ENCODE data around the gene GALNT13. TPM values are rescaled to one million over a fixed set of nuclear protein-coding genes. Genes with fewer than 3 reads are reported as not detected.

GALNT13 gene
- polyA plus RNA-seq, 4 donors = 2.2 to 6.7 (median 2.7) TPM

GRCh38 chr2:154394600-154394999 is 522.9 kb downstream of the GALNT13 start:
- no peak for DNase-seq (ENCODE audit: low read depth in 4 of 4, low spot score in 3 of 4)

GRCh38 chr2:154400563-154401290 is 529.0 kb downstream of the GALNT13 start:
- no peak for DNase-seq (ENCODE audit: low read depth in 4 of 4, low spot score in 3 of 4)

GRCh38 chr2:154402213-154402612 is 530.5 kb downstream of the GALNT13 start:
- no peak for DNase-seq (ENCODE audit: low read depth in 4 of 4, low spot score in 3 of 4)

- DNase-seq (ENCODE audit: low read depth in 4 of 4, low spot score in 3 of 4) = no peak
Observed at GRCh38 chr2:154403242-154403790, 531.6 kb downstream of the GALNT13 start.

GRCh38 chr2:154408786-154409185 is 537.1 kb downstream of the GALNT13 start:
- DNase-seq (ENCODE audit: low read depth in 4 of 4, low spot score in 3 of 4) = no peak

- DNase-seq (ENCODE audit: low read depth in 4 of 4, low spot score in 3 of 4) = no peak
Observed at GRCh38 chr2:154422251-154422650, 550.5 kb downstream of the GALNT13 start.

GRCh38 chr2:154425994-154426393 is 554.3 kb downstream of the GALNT13 start:
- DNase-seq (ENCODE audit: low read depth in 4 of 4, low spot score in 3 of 4) = no peak

- no peak for DNase-seq (ENCODE audit: low read depth in 4 of 4, low spot score in 3 of 4)
Observed at GRCh38 chr2:154427453-154427852, 555.7 kb downstream of the GALNT13 start.

GRCh38 chr2:154428022-154428421 is 556.3 kb downstream of the GALNT13 start:
- DNase-seq (ENCODE audit: low read depth in 4 of 4, low spot score in 3 of 4) = no peak

GRCh38 chr2:154433010-154433409 is 561.3 kb downstream of the GALNT13 start:
- no peak for DNase-seq (ENCODE audit: low read depth in 4 of 4, low spot score in 3 of 4)

GRCh38 chr2:154437104-154437503 is 565.4 kb downstream of the GALNT13 start:
- no peak for DNase-seq (ENCODE audit: low read depth in 4 of 4, low spot score in 3 of 4)

GRCh38 chr2:154439156-154439555 is 567.4 kb downstream of the GALNT13 start:
- no peak for DNase-seq (ENCODE audit: low read depth in 4 of 4, low spot score in 3 of 4)

- DNase-seq (ENCODE audit: low read depth in 4 of 4, low spot score in 3 of 4) = no peak
Observed at GRCh38 chr2:154443919-154444318, 572.2 kb downstream of the GALNT13 start.

GRCh38 chr2:154446324-154446723 is 574.6 kb downstream of the GALNT13 start:
- no peak for DNase-seq (ENCODE audit: low read depth in 4 of 4, low spot score in 3 of 4)

- no peak for DNase-seq (ENCODE audit: low read depth in 4 of 4, low spot score in 3 of 4)
Observed at GRCh38 chr2:154447727-154448418, 576.2 kb downstream of the GALNT13 start.

- no peak for DNase-seq (ENCODE audit: low read depth in 4 of 4, low spot score in 3 of 4)
Observed at GRCh38 chr2:154449951-154450658, 578.4 kb downstream of the GALNT13 start.

- DNase-seq (ENCODE audit: low read depth in 4 of 4, low spot score in 3 of 4) = no peak
Observed at GRCh38 chr2:154452471-154452870, 580.7 kb downstream of the GALNT13 start.

- DNase-seq (ENCODE audit: low read depth in 4 of 4, low spot score in 3 of 4) = no peak
Observed at GRCh38 chr2:154452906-154453493, 581.3 kb downstream of the GALNT13 start.

GRCh38 chr2:154455166-154455565 is 583.4 kb downstream of the GALNT13 start:
- DNase-seq (ENCODE audit: low read depth in 4 of 4, low spot score in 3 of 4) = no peak

- DNase-seq (ENCODE audit: low read depth in 4 of 4, low spot score in 3 of 4) = no peak
Observed at GRCh38 chr2:154455866-154456265, 584.1 kb downstream of the GALNT13 start.

- DNase-seq (ENCODE audit: low read depth in 4 of 4, low spot score in 3 of 4) = no peak
Observed at GRCh38 chr2:154457286-154457685, 585.6 kb downstream of the GALNT13 start.
